Measurements from ENCODE around the gene CSTF2.

CSTF2 gene

DNA sequence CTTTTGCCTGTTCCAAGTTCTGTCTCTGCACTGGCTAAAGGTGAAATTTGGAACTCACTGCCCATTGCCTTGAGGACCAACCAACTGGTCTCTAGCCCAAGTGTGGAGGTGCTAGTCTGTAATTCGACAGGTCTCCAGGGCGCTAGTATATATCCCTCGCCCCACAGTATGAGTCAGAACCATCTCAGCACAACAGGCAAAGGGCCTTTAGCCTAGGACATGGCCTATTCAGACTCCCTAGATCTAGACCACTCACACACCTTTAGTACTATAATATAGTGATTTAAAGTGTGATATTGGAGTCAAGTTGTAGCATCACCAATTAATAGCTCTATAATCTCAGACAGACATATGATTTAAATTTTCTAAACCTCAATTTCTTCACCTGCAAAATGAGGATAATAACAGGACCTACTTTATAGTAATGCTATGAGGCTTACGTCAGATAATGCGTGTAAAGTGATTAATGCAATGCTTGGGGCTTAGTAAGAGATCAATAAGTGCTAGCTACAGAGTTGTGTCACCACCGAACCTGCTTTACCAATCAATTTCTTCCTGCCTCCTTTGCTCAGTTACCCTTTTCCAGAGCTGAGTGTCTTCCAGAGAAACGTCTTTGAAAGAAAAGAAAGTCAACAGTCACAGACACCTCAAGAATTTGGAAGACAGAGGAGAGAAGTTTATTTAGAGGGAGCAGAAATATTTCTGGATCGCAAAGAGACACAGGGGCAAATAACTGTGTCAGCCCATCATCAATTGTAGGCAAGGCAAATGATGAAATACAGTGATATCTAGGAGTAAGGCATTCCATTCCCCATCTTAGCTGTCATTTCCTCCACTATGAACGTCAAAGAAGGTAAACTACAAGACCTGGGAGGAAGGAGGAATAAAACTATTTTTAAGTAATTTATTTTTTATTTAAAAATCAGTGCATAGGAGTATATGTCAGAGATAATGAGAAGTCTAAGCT, 51.7 kb downstream of the CSTF2 start:
- DNase-seq, result no peak

DNA sequence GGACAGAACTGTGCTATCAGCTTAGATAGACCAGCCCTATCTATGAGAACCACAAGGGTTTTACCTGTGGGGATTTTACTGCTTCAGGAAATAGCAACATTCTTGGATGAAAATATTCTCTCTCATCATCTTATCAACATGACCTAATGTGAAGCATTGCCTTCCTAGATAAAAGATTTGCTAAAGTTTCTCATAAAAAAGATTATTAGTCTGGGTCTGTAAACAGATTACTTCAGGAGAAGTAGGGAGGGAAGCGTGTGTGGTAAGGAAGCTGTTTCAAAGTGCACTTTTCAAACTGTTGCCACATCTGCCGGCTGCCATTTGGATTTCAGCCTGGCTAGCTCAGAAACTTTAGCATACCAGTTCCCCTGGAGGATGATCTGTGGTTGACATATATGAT, 54.1 kb downstream of the CSTF2 start, which contains the start of gene NOX1:
Gene NOX1, minus strand, starts transcription at position 35 of the 400 bp plus-strand sequence. CDS start 220 bp downstream, outside the sequence.
- no peak for DNase-seq

- no peak for DNase-seq
Observed at GRCh38 chrX:100880368-100880767, 60.2 kb downstream of the CSTF2 start.

GRCh38 chrX:100883654-100884053, 63.5 kb downstream of the CSTF2 start:
- DNase-seq, result no peak

Data from hematopoietic multipotent progenitor cell treated with erythropoietin and hydrocortisone succinate and interleukin-3 and kit ligand, for 8 days (in vitro differentiated cells).